Mesendoderm (in vitro differentiated cells): ENCODE data around the gene HMMR.
A peak's percentile ranks its signal among the peaks of the same experiment; 100 is the strongest.

Experiments used
- DNase-seq: peaks from one replicate; pipeline ENCODE4 v3.0.0; 2013
- H2AK5ac ChIP-seq: 2 replicates; pipeline ENCODE4 v1.6.1; 2013; ENCODE audit warnings: low read length, inconsistent platforms
- H2BK120ac ChIP-seq: 2 replicates; pipeline ENCODE4 v1.6.1; 2013; ENCODE audit warnings: low read depth, mild to moderate bottlenecking, low read length, moderate library complexity, mixed read lengths
- H2BK15ac ChIP-seq: replicated peaks from 2 replicates; pipeline ENCODE4 v1.6.1; 2013; ENCODE audit warnings: low read depth, mild to moderate bottlenecking, moderate library complexity
- H2BK5ac ChIP-seq: 2 replicates; pipeline ENCODE4 v1.6.1; 2013; ENCODE audit warnings: low read length, inconsistent platforms
- H3K18ac ChIP-seq: 2 replicates; pipeline ENCODE4 v1.6.1; 2013; ENCODE audit warnings: mild to moderate bottlenecking, low read length, mixed read lengths
- H3K23ac ChIP-seq: one replicate; pipeline ENCODE4 v1.6.1; 2013; ENCODE audit warnings: low read length
- H3K27ac ChIP-seq: 2 replicates; pipeline ENCODE4 v1.5.1; 2013; ENCODE audit warnings: low read depth, mild to moderate bottlenecking, inconsistent platforms, low read length, moderate library complexity
- H3K27me3 ChIP-seq: 2 replicates; pipeline ENCODE4 v1.6.1; 2013; ENCODE audit warnings: low read length, control low read depth, mild to moderate bottlenecking, inconsistent platforms; ENCODE audit not compliant: insufficient read depth, poor library complexity
- H3K36me3 ChIP-seq: 2 replicates; pipeline ENCODE4 v1.6.1; 2013; ENCODE audit warnings: low read length, inconsistent platforms; ENCODE audit not compliant: control insufficient read depth, insufficient read depth
- H3K4ac ChIP-seq: one replicate; pipeline ENCODE4 v1.6.1; 2013; ENCODE audit warnings: low read depth, mild to moderate bottlenecking, low read length, moderate library complexity
- H3K4me1 ChIP-seq: 2 replicates; pipeline ENCODE4 v1.6.1; 2013; ENCODE audit warnings: low read depth, low read length, inconsistent platforms; ENCODE audit not compliant: control insufficient read depth
- H3K4me2 ChIP-seq: 2 replicates; pipeline ENCODE4 v1.6.1; 2013; ENCODE audit warnings: low read length
- H3K4me3 ChIP-seq: 2 replicates; pipeline ENCODE4 v1.5.1; 2013; ENCODE audit warnings: mild to moderate bottlenecking, low read length
- H3K56ac ChIP-seq: one replicate; pipeline ENCODE4 v1.6.1; 2013; ENCODE audit warnings: low read length
- H3K79me1 ChIP-seq: 2 replicates; pipeline ENCODE4 v1.6.1; 2013; ENCODE audit warnings: low read length, inconsistent platforms
- H3K79me2 ChIP-seq: 2 replicates; pipeline ENCODE4 v1.6.1; 2013; ENCODE audit warnings: mild to moderate bottlenecking, low read length; ENCODE audit not compliant: control insufficient read depth, insufficient read depth
- H3K9ac ChIP-seq: 2 replicates; pipeline ENCODE4 v1.6.1; 2013; ENCODE audit warnings: low read length, inconsistent platforms
- H4K5ac ChIP-seq: one replicate; pipeline ENCODE4 v1.6.1; 2013; ENCODE audit warnings: low read length
- H4K8ac ChIP-seq: one replicate; pipeline ENCODE4 v1.6.1; 2013; ENCODE audit warnings: low read depth, mild to moderate bottlenecking, control low read depth, low read length, moderate library complexity
- WGBS: extraction: QIAGEN DNeasy Blood & Tissue Kit; methylation state at CpG from one replicate; pipeline ENCODE4 v1.1.7; 2013; ENCODE audit warnings: low lambda C conversion rate, missing lambda C conversion rate; ENCODE audit not compliant: insufficient coverage; ENCODE audit errors: extremely low coverage; 5-methylcytosine and 5-hydroxymethylcytosine counted together

The HMMR gene

DNA sequence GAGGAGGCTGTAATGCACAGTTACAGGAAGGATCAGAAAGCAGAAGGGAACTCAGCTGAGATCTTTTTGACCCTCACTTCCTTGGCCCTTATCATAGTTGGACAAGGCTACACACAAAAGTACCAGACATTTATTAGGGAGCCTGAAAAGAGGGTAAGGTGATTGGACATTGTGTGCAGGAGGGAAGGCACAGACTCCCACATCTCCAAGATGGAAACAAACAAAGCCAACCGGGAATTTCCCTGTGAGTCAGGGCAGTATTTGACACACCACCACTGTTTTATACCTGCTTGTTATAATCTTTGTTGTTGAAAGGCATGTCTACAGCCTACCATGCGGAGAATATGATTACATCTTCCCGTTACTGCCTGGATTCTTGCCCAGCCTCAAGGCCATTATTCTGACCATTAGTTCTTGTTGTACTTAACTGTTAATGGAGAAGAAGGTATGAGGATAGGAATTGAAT lies 26.0 kb upstream of the HMMR start:
- Histone ChIP-seq H2BK5ac (no peak overlapping the region), H3K4me1 (peaks cover 3% of the 10 kb centered on the region), H3K18ac (no peak overlapping the region), H3K27ac (no peak overlapping the region), H3K36me3 (no peaks in the 10 kb centered on the region), H3K27me3 (no peaks in the 10 kb centered on the region), H3K23ac (no peak overlapping the region), H4K8ac (no peak overlapping the region), H3K56ac (peak overlapping the region; percentile 44), H3K4me3 (no peak overlapping the region), H2AK5ac (no peak overlapping the region), H3K79me2 (peaks cover 15% of the 10 kb centered on the region), H2BK15ac (no peak overlapping the region), H3K4ac (no peak overlapping the region), H3K9ac (no peak overlapping the region), H3K4me2 (no peak overlapping the region), H3K79me1 (no peaks in the 10 kb centered on the region), H2BK120ac (no peak overlapping the region), H4K5ac (no peak overlapping the region)
- DNase-seq = no peak
- WGBS = no CpG with 5 or more reads among the region's 3 CpGs

DNA sequence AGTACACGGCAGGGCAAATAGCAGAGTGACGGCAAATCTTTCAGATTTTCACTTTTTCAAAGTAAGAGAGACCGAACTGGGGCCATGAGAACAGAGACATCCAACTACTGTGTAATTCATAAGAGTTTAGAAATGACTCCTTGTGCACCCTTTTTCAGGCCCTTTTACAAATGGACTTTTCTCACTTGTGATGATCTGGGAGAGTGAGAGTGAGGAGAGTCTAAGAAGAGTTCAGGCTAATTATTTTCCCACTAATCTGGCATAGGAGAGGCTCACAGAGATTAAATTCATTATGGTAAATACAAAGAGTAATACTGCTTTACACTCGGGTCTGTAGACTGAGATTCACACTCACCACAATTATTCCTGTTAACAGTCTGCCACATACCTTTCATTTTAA lies 23.9 kb upstream of the HMMR start:
- peaks cover 3% of the 10 kb centered on the region for H3K4me1 ChIP-seq
- H3K27me3 ChIP-seq = no peaks in the 10 kb centered on the region
- H3K79me1 ChIP-seq = peaks cover 2% of the 10 kb centered on the region
- H2BK15ac ChIP-seq = no peak overlapping the region
- H3K4ac ChIP-seq = no peak overlapping the region
- H3K36me3 ChIP-seq = no peaks in the 10 kb centered on the region
- peak overlapping the region; percentile 42 for H4K8ac ChIP-seq
- no peak overlapping the region for H4K5ac ChIP-seq
- no peak for DNase-seq
- peak overlapping the region; percentile 84 for H3K18ac ChIP-seq
- no peak overlapping the region for H3K4me3 ChIP-seq
- H2BK5ac ChIP-seq = no peak overlapping the region
- H3K79me2 ChIP-seq = peaks cover 26% of the 10 kb centered on the region
- WGBS = no CpG with 5 or more reads among the region's 4 CpGs
- H2AK5ac ChIP-seq = no peak overlapping the region
- no peak overlapping the region for H3K27ac ChIP-seq
- H2BK120ac ChIP-seq = no peak overlapping the region
- H3K56ac ChIP-seq = peak overlapping the region; percentile 60
- peak overlapping the region; percentile 10 for H3K4me2 ChIP-seq
- peak overlapping the region; percentile 47 for H3K9ac ChIP-seq
- H3K23ac ChIP-seq = no peak overlapping the region

DNA sequence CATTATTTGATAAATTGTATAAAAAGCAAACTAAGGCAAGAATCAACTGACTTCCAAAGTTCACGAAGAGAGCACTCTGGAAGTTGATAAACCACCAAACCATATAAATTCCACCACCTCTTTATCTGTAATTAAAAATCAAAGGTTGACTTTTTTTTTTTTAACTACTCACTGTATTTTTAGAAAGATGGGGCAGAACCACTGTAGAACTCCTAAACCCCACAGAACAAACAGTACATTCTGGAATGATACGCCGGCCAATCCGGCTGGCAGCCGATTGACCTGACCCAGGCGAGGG lies 23.5 kb upstream of the HMMR start:
- no peak for DNase-seq
- Histone ChIP-seq H3K18ac (no peak overlapping the region), H2BK15ac (no peak overlapping the region), H3K79me1 (peaks cover 2% of the 10 kb centered on the region), H3K27me3 (no peaks in the 10 kb centered on the region), H3K4me1 (peaks cover 3% of the 10 kb centered on the region), H3K79me2 (peaks cover 26% of the 10 kb centered on the region), H3K4ac (no peak overlapping the region), H2BK120ac (no peak overlapping the region), H3K23ac (no peak overlapping the region), H4K5ac (no peak overlapping the region), H3K36me3 (no peaks in the 10 kb centered on the region), H2AK5ac (no peak overlapping the region), H2BK5ac (no peak overlapping the region), H4K8ac (no peak overlapping the region), H3K56ac (peak overlapping the region; percentile 60), H3K4me3 (no peak overlapping the region), H3K27ac (no peak overlapping the region), H3K4me2 (no peak overlapping the region), H3K9ac (peak overlapping the region; percentile 47)
- WGBS = no CpG with 5 or more reads among the region's 6 CpGs

DNA sequence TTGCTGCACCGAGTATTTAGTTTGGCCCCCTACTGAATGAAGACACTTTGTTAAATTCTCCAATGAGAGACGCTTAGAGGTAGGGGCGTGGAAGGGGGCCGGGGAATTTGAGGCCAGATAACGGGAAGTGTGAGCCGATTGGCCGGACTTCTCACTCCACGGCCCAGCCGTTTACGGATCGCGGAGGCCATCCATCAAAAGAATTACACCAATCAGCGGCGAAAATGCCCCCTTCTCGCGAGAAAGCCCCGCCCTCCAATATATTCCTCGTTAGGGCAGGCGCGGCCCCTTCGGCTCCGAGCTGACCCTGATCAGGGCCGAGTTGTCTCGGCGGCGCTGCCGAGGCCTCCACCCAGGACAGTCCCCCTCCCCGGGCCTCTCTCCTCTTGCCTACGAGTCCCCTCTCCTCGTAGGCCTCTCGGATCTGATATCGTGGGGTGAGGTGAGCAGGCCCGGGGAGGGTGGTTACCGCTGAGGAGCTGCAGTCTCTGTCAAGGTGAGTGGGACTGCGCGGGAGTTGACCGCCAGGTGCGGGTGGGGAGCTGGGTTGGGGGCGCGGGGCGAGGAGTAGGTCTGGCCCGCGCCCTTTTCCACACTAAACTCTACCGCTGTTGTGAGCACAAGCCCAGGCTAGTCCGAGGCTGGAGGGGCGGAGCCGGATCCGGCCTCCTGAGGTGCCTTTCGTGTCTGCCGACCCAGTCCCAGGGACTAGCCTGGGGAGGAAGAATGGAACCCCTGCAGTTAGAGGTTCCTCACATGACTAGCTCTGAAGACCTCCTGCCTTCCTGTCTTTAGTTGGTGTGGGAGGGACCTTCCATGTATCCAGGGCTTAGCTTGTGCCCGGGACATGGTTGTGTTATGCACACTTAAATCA lies 22.9 kb upstream of the HMMR start, which contains the start of gene CCNG1:
TSS of gene CCNG1 (plus strand) at position 287 of the 874 bp plus-strand sequence. CDS start 1,662 bp downstream, outside the sequence.
- peak within 1 kb of the TSS; percentile 93 for H3K18ac ChIP-seq
- H3K4me3 ChIP-seq = peak within 1 kb of the TSS; percentile 90
- peak within 1 kb of the TSS; percentile 94 for H3K27ac ChIP-seq
- H2AK5ac ChIP-seq = no peak within 1 kb of the TSS
- peak within 1 kb of the TSS; percentile 42 for H4K8ac ChIP-seq
- DNase-seq = peak; percentile 99
- H3K79me2 ChIP-seq = peaks cover 26% of the 10 kb centered on the region
- peaks cover 2% of the 10 kb centered on the region for H3K79me1 ChIP-seq
- peak within 1 kb of the TSS; percentile 79 for H2BK5ac ChIP-seq
- no peaks in the 10 kb centered on the region for H3K27me3 ChIP-seq
- H4K5ac ChIP-seq = no peak within 1 kb of the TSS
- no peak within 1 kb of the TSS for H3K23ac ChIP-seq
- peak within 1 kb of the TSS; percentile 32 for H3K4me2 ChIP-seq
- H2BK15ac ChIP-seq = no peak within 1 kb of the TSS
- peaks cover 3% of the 10 kb centered on the region for H3K4me1 ChIP-seq
- peak within 1 kb of the TSS; percentile 99 for H3K56ac ChIP-seq
- H2BK120ac ChIP-seq = peak within 1 kb of the TSS; percentile 48
- no peaks in the 10 kb centered on the region for H3K36me3 ChIP-seq
- peak within 1 kb of the TSS; percentile 97 for H3K9ac ChIP-seq
- no CpG with 5 or more reads among the region's 51 CpGs for WGBS
- peak within 1 kb of the TSS; percentile 62 for H3K4ac ChIP-seq

DNA sequence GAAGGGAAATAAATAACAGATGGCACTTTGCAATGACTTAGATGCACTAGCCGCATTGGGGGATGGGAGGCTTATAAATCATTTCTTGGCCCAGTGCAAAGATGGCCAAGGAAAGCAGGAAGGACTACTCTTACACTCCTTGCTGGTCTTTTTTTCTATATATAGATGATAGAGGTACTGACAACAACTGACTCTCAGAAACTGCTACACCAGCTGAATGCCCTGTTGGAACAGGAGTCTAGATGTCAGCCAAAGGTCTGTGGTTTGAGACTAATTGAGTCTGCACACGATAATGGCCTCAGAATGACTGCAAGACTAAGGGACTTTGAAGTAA lies 21.4 kb upstream of the HMMR start:
- Histone ChIP-seq H3K27ac (no peak overlapping the region), H3K56ac (peak overlapping the region; percentile 66), H2BK120ac (no peak overlapping the region)

More for the DNA sequence above, 21.4 kb upstream of the HMMR start:
- Histone ChIP-seq H3K27me3 (no peaks in the 10 kb centered on the region), H2BK5ac (no peak overlapping the region), H3K79me1 (peaks cover 2% of the 10 kb centered on the region), H3K18ac (no peak overlapping the region), H3K4me1 (peaks cover 3% of the 10 kb centered on the region), H3K23ac (no peak overlapping the region), H2BK15ac (no peak overlapping the region), H3K4me3 (peak overlapping the region; percentile 30), H2AK5ac (no peak overlapping the region), H3K4ac (no peak overlapping the region), H3K36me3 (no peaks in the 10 kb centered on the region), H4K8ac (no peak overlapping the region), H3K79me2 (peaks cover 26% of the 10 kb centered on the region), H4K5ac (no peak overlapping the region), H3K9ac (peak overlapping the region; percentile 38), H3K4me2 (peak overlapping the region; percentile 65)
- WGBS = no CpG with 5 or more reads among the region's 2 CpGs
- DNase-seq = no peak
